Hepatocyte (in vitro differentiated cells): ENCODE data around the gene GDPD1. TPM values are rescaled to one million over a fixed set of nuclear protein-coding genes. Genes with fewer than 3 reads are reported as not detected.

Experiments
- DNase-seq: peaks from one replicate; pipeline ENCODE4 v3.0.0-alpha.2; 2016; ENCODE audit warnings: low spot score
- H2AFZ ChIP-seq: fragments of 200-600 bp; sonication (generic); 2 replicates; pipeline ENCODE4 v1.6.0; 2016; ENCODE audit warnings: antibody characterized with exemption, mild to moderate bottlenecking
- H3K27ac ChIP-seq: fragments of 200-600 bp; sonication (generic); 2 replicates; pipeline ENCODE4 v1.5.1; 2016; ENCODE audit warnings: mild to moderate bottlenecking
- H3K27me3 ChIP-seq: fragments of 200-600 bp; sonication (generic); 2 replicates; pipeline ENCODE4 v1.6.1; 2016
- H3K36me3 ChIP-seq: fragments of 200-600 bp; sonication (generic); replicated peaks from 2 replicates; pipeline ENCODE4 v1.5.1; 2016; ENCODE audit warnings: low read depth; ENCODE audit not compliant: insufficient read depth
- H3K4me1 ChIP-seq: fragments of 200-600 bp; sonication (generic); 2 replicates; pipeline ENCODE4 v1.5.1; 2016; ENCODE audit warnings: mild to moderate bottlenecking, moderate library complexity; ENCODE audit not compliant: insufficient read depth
- H3K4me2 ChIP-seq: fragments of 200-600 bp; sonication (generic); 2 replicates; pipeline ENCODE4 v1.6.0; 2016
- H3K4me3 ChIP-seq: fragments of 200-600 bp; sonication (generic); 2 replicates; pipeline ENCODE4 v1.5.1; 2016; ENCODE audit warnings: mild to moderate bottlenecking
- H3K79me2 ChIP-seq: fragments of 200-600 bp; sonication (generic); 2 replicates; pipeline ENCODE4 v1.6.0; 2017; ENCODE audit warnings: mild to moderate bottlenecking
- H3K9me2 ChIP-seq: fragments of 200-600 bp; sonication (generic); replicated peaks from 2 replicates; pipeline ENCODE4 v1.6.0; 2017; ENCODE audit warnings: mild to moderate bottlenecking; ENCODE audit not compliant: insufficient read depth
- H3K9me3 ChIP-seq: fragments of 200-600 bp; sonication (generic); 2 replicates; pipeline ENCODE4 v1.5.1; 2016; ENCODE audit warnings: low read depth, mild to moderate bottlenecking
- H4K20me1 ChIP-seq: fragments of 200-600 bp; sonication (generic); 2 replicates; pipeline ENCODE4 v1.6.0; 2016; ENCODE audit warnings: mild to moderate bottlenecking; ENCODE audit not compliant: insufficient read depth, poor library complexity, severe bottlenecking
- CTCF ChIP-seq: fragments of 200-600 bp; sonication (generic); IDR thresholded peaks from 2 replicates; pipeline ENCODE4 v1.5.1; 2016; ENCODE audit warnings: antibody characterized with exemption, mild to moderate bottlenecking; ENCODE audit not compliant: poor library complexity
- EZH2 ChIP-seq: fragments of 200-600 bp; sonication (generic); IDR thresholded peaks from 2 replicates; pipeline ENCODE4 v1.6.1; 2016; ENCODE audit warnings: antibody characterized with exemption, mild to moderate bottlenecking, borderline replicate concordance
- EZH2phosphoT487 ChIP-seq: fragments of 200-600 bp; sonication (generic); IDR thresholded peaks from one replicate; pipeline ENCODE4 v1.6.1; 2018; ENCODE audit warnings: antibody characterized with exemption, mild to moderate bottlenecking, low read depth, moderate library complexity; ENCODE audit not compliant: unreplicated experiment, severe bottlenecking
- WGBS: methylation state at CpG from one replicate; pipeline ENCODE4 v1.1.6; 2016; ENCODE audit warnings: low lambda C conversion rate; ENCODE audit errors: missing lambda C conversion rate; 5-methylcytosine and 5-hydroxymethylcytosine counted together
- polyA plus RNA-seq: library from polyadenylated mRNA; unstranded; fragments of >200 nt; fragmentation: Nextera tagmentation; extraction: Ambion mirVana; gene quantifications from 2 replicates; pipeline ENCODE4 v1.2.1, GENCODE V29; 2016
- total RNA-seq: library from RNA; depleted of rRNA; stranded (reverse); fragments of >200 nt; gene quantifications from 2 replicates; pipeline ENCODE4 v1.2.3, GENCODE V29; 2014

The GDPD1 gene
- total and polyA plus RNA-seq, 2 experiments from 2014 or later: 1.9 to 5.0 TPM

- no peaks in the 10 kb centered on the region for H3K9me2 ChIP-seq
- H2AFZ ChIP-seq: no peak overlapping the region
- H3K79me2 ChIP-seq: no peaks in the 10 kb centered on the region
- H3K27ac ChIP-seq: no peak overlapping the region
- H3K4me3 ChIP-seq: no peak overlapping the region
- no peak for DNase-seq
- H3K27me3 ChIP-seq: no peaks in the 10 kb centered on the region
- TF ChIP-seq EZH2 (no peak), CTCF (no peak), EZH2phosphoT487 (no peak)
- H3K4me1 ChIP-seq: peaks cover 8% of the 10 kb centered on the region
- no peak overlapping the region for H3K4me2 ChIP-seq
- no peaks in the 10 kb centered on the region for H4K20me1 ChIP-seq
- no peaks in the 10 kb centered on the region for H3K9me3 ChIP-seq
- no peaks in the 10 kb centered on the region for H3K36me3 ChIP-seq
- 86% methylated on average over 2 of the region's 2 CpGs for WGBS
These were observed 78.2 kb downstream of the GDPD1 start for GRCh38 chr17:59298521-59298920.

GRCh38 chr17:59299400-59300092 is 79.2 kb downstream of the GDPD1 start:
- Histone ChIP-seq H3K27ac (no peak overlapping the region), H3K4me1 (peaks cover 8% of the 10 kb centered on the region), H3K4me2 (no peak overlapping the region), H3K9me2 (no peaks in the 10 kb centered on the region), H3K36me3 (no peaks in the 10 kb centered on the region), H3K79me2 (no peaks in the 10 kb centered on the region), H3K4me3 (no peak overlapping the region), H2AFZ (no peak overlapping the region), H3K9me3 (no peaks in the 10 kb centered on the region), H4K20me1 (no peaks in the 10 kb centered on the region), H3K27me3 (no peaks in the 10 kb centered on the region)
- no peak for DNase-seq
- TF ChIP-seq EZH2: no peak
- no peak for TF ChIP-seq CTCF
- no peak for TF ChIP-seq EZH2phosphoT487
- 85% methylated on average over 2 of the region's 2 CpGs for WGBS

- H3K79me2 ChIP-seq: no peaks in the 10 kb centered on the region
- TF ChIP-seq EZH2phosphoT487: no peak
- TF ChIP-seq EZH2: no peak
- TF ChIP-seq CTCF: no peak
- no peaks in the 10 kb centered on the region for H3K9me3 ChIP-seq
- DNase-seq: no peak
- H2AFZ ChIP-seq: no peak overlapping the region
- H3K9me2 ChIP-seq: no peaks in the 10 kb centered on the region
- 98% methylated on average over 5 of the region's 5 CpGs for WGBS
- H3K36me3 ChIP-seq: no peaks in the 10 kb centered on the region
- no peaks in the 10 kb centered on the region for H3K27me3 ChIP-seq
- no peak overlapping the region for H3K27ac ChIP-seq
- H3K4me3 ChIP-seq: no peak overlapping the region
- H4K20me1 ChIP-seq: no peaks in the 10 kb centered on the region
- no peak overlapping the region for H3K4me2 ChIP-seq
- H3K4me1 ChIP-seq: peaks cover 8% of the 10 kb centered on the region
These were observed 80.6 kb downstream of the GDPD1 start for GRCh38 chr17:59300941-59301340.

GRCh38 chr17:59304811-59305210 is 84.5 kb downstream of the GDPD1 start:
- no peaks in the 10 kb centered on the region for H3K4me1 ChIP-seq
- DNase-seq: no peak
- WGBS: 72% methylated on average over 2 of the region's 2 CpGs
- H3K4me3 ChIP-seq: no peak overlapping the region
- no peak overlapping the region for H3K27ac ChIP-seq
- no peak overlapping the region for H3K4me2 ChIP-seq
- H3K36me3 ChIP-seq: no peaks in the 10 kb centered on the region
- H3K27me3 ChIP-seq: no peaks in the 10 kb centered on the region
- H3K9me2 ChIP-seq: no peaks in the 10 kb centered on the region
- H3K9me3 ChIP-seq: no peaks in the 10 kb centered on the region
- H3K79me2 ChIP-seq: no peaks in the 10 kb centered on the region
- H2AFZ ChIP-seq: no peak overlapping the region
- no peak for TF ChIP-seq EZH2
- no peak for TF ChIP-seq EZH2phosphoT487
- TF ChIP-seq CTCF: no peak
- no peaks in the 10 kb centered on the region for H4K20me1 ChIP-seq
